Urinary bladder (tissue), 4 donors: Measurements from ENCODE around the gene POC1A. TPM values are rescaled to one million over a fixed set of nuclear protein-coding genes. Genes with fewer than 3 reads are reported as not detected.

ENCODE experiments used
- DNase-seq: peaks from one replicate; pipeline ENCODE4 v3.0.0-alpha.2; 2015; ENCODE audit errors: extremely low spot score
- H3K27ac ChIP-seq: one replicate; pipeline ENCODE4 v1.5.1; 2013; ENCODE audit warnings: low read depth, mild to moderate bottlenecking, moderate library complexity
- H3K36me3 ChIP-seq: one replicate; pipeline ENCODE4 v1.6.1; 2013; ENCODE audit warnings: mild to moderate bottlenecking, moderate library complexity; ENCODE audit not compliant: insufficient read depth
- H3K4me1 ChIP-seq: one replicate; pipeline ENCODE4 v1.6.1; 2013; ENCODE audit warnings: mild to moderate bottlenecking, moderate library complexity; ENCODE audit not compliant: insufficient read depth
- H3K4me3 ChIP-seq: one replicate; pipeline ENCODE4 v1.5.1; 2013; ENCODE audit warnings: low read depth, low read length
- WGBS: extraction: QIAGEN DNeasy Blood & Tissue Kit; methylation state at CpG from one replicate; pipeline ENCODE4 v1.1.7; 2013; 5-methylcytosine and 5-hydroxymethylcytosine counted together
- polyA plus RNA-seq: library from polyadenylated mRNA; stranded (reverse); fragments of 200-250 nt; gene quantifications from one replicate; pipeline ENCODE4 v1.2.3, GENCODE V29; 2013
- total RNA-seq: library from RNA; depleted of rRNA; stranded (reverse); fragments of >200 nt; gene quantifications from one replicate; pipeline ENCODE4 v1.2.3, GENCODE V29; 2014
- donor health status: healthy with polysubstance abuse.
- donor health status: healthy.

POC1A gene
- total and polyA plus RNA-seq, 2 donors: 2.5 to 4.2 TPM

GRCh38 chr3:52032702-52033408 is 121.4 kb downstream of the POC1A start:
- no peak for DNase-seq
- no peak overlapping the region for H3K4me3 ChIP-seq
- H3K36me3 ChIP-seq: no peaks in the 10 kb centered on the region
- H3K27ac ChIP-seq: no peak overlapping the region
- 76% methylated on average over 11 of the region's 11 CpGs for WGBS
- no peaks in the 10 kb centered on the region for H3K4me1 ChIP-seq

DNA sequence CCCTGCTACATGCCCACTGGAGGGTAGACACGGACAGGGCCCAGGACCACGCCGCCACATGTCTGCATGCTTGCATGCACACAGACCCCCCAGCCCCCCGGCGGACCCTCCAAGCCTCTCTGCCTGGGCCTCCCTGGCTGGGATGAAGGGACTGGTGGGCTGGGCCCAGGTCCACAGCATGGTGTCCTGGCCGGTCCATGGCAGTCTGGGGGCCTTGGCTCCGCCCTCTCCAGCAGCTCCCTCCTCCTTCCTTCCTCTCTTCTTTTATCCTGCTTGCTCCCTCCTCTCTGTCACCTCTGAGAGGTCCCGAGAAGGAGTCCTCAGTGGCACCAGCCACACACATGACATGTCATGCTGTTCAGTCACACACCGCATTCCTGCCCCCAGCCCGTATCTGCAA is 122.3 kb downstream of the POC1A start:
- no peaks in the 10 kb centered on the region for H3K4me1 ChIP-seq
- H3K4me3 ChIP-seq: no peak overlapping the region
- H3K27ac ChIP-seq: no peak overlapping the region
- no peaks in the 10 kb centered on the region for H3K36me3 ChIP-seq
- WGBS: 90% methylated on average over 10 of the region's 10 CpGs
- no peak for DNase-seq

DNA sequence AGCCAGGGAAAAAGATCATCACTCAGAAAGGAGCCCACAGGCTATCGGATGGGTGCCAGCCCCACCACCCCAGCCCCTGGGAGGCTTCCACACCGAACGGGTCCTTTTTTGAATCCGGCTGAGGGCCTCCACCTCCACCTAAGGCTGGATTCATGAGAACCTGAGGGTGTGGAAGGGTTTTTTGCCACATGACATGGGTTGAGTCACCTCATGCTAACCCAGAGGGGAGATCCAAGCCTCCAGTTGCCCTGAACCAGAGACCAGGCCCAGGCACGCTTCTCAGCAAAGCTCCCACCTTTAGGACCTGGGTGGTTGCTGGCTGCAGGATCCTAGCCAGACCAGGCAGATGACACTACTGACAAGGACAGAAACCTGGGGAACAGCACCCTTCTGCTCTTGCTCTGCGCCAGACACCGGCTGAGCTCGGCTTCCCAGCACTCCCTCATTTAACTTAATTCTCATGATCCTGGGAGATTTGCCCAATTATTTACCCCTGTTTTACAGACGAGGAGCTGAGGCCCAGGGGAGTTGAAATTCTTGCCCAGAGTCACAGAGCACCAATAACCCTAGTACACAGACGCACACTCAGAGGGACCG is 123.4 kb downstream of the POC1A start:
- H3K4me3 ChIP-seq: no peak overlapping the region
- H3K4me1 ChIP-seq: no peaks in the 10 kb centered on the region
- H3K27ac ChIP-seq: no peak overlapping the region
- H3K36me3 ChIP-seq: no peaks in the 10 kb centered on the region
- WGBS: 82% methylated on average over 11 of the region's 11 CpGs
- DNase-seq: no peak

- Histone ChIP-seq H3K4me3 (no peak overlapping the region), H3K4me1 (no peaks in the 10 kb centered on the region), H3K27ac (no peak overlapping the region), H3K36me3 (no peaks in the 10 kb centered on the region)
- DNase-seq: no peak
- WGBS: 89% methylated on average over 10 of the region's 10 CpGs
Observed at GRCh38 chr3:52029535-52029934, 124.7 kb downstream of the POC1A start.

- Histone ChIP-seq H3K36me3 (no peaks in the 10 kb centered on the region), H3K4me1 (no peaks in the 10 kb centered on the region), H3K27ac (no peak overlapping the region), H3K4me3 (no peak overlapping the region)
- 80% methylated on average over 9 of the region's 9 CpGs for WGBS
- DNase-seq: no peak
Observed at GRCh38 chr3:52029053-52029452, 125.2 kb downstream of the POC1A start.

DNA sequence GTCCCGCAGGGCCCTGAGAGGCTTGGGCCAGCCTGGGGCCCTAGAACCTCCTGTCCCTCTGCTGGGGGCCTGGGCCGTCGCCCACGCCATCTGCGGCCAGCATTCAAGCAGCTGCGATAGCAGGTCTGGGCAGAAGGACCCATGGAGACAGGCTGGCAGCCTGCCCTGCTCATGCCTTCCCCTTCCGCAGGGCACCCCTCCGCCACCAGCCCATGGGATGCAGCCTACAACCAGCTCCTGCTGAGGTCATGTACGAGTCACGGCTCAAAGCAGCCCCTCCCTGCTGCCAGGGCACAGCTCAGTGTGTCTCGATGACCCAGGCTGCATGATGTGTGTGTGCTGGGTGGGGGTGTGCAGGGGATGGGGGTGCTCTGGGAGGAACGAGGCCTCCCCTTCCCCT is 125.7 kb downstream of the POC1A start:
- Histone ChIP-seq H3K4me1 (no peaks in the 10 kb centered on the region), H3K36me3 (no peaks in the 10 kb centered on the region), H3K27ac (no peak overlapping the region), H3K4me3 (no peak overlapping the region)
- 81% methylated on average over 12 of the region's 12 CpGs for WGBS
- DNase-seq: no peak

DNA sequence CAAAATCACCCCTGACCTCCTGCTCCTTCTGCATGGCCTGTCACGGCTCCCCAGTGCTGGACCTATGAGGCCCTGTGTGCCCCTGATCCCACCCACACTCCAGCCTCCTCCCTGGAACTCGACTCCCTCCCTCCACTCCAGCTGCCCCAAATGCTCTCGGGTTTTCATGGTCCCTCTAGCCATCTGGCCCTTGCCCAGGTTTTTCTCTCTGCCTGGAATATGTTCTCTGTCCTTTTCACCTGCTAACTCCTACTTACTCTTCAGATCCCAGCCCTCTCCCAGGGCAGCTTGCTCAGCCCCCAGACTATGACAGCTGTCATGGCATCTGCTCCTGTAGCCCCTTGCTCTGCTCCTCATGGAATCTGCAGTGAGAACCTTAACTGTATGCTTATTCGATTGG is 128.2 kb downstream of the POC1A start:
- Histone ChIP-seq H3K27ac (no peak overlapping the region), H3K4me1 (no peaks in the 10 kb centered on the region), H3K4me3 (no peak overlapping the region), H3K36me3 (no peaks in the 10 kb centered on the region)
- WGBS: 52% methylated on average over 4 of the region's 4 CpGs
- no peak for DNase-seq

DNA sequence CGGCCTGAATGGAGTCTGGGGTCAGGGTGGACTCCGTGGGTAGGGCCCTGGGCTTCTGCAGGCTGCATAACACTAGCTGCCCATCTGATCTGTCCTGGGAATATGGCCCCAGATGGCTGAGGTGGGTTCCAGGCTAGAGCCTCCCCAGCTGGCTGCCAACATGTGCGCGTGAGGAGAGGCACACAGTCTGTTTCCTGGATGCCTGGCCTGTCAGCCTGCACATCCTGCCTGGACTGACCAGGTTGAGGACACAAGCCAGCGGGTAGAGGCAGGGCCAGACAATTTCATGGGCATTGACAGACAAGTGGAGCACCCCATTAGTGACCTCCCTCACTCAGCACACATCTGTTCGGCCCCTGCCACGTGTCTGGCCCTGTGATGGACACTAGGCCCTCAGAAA is 128.8 kb downstream of the POC1A start:
- Histone ChIP-seq H3K4me3 (no peak overlapping the region), H3K36me3 (no peaks in the 10 kb centered on the region), H3K4me1 (no peaks in the 10 kb centered on the region), H3K27ac (no peak overlapping the region)
- no peak for DNase-seq
- WGBS: 78% methylated on average over 7 of the region's 7 CpGs

Other genes with a start within 250 kb of the POC1A start
- 7.7 TPM for gene RRP9, start 212.5 kb downstream of the POC1A start, total RNA-seq
- gene RRP9, start 212.5 kb downstream of the POC1A start, polyA plus RNA-seq: 29.5 TPM
- 6.1 TPM for gene PARP3, start 212.1 kb downstream of the POC1A start, total RNA-seq
- 15.0 TPM for gene PARP3, start 212.1 kb downstream of the POC1A start, polyA plus RNA-seq
- not detected for gene GPR62, start 199.0 kb downstream of the POC1A start, total RNA-seq
- 0.32 TPM for gene GPR62, start 199.0 kb downstream of the POC1A start, polyA plus RNA-seq
- 22.4 TPM for gene PCBP4, start 187.0 kb downstream of the POC1A start, total RNA-seq
- gene PCBP4, start 187.0 kb downstream of the POC1A start, polyA plus RNA-seq: 43.9 TPM
- 14.2 TPM for gene ABHD14B, start 180.4 kb downstream of the POC1A start, total RNA-seq
- gene ABHD14B, start 180.4 kb downstream of the POC1A start, polyA plus RNA-seq: 69.1 TPM
- 13.0 TPM for gene ABHD14A, start 179.4 kb downstream of the POC1A start, total RNA-seq
- 31.5 TPM for gene ABHD14A, start 179.4 kb downstream of the POC1A start, polyA plus RNA-seq
- 10.6 TPM for gene ACY1, start 170.9 kb downstream of the POC1A start, total RNA-seq
- 20.0 TPM for gene ACY1, start 170.9 kb downstream of the POC1A start, polyA plus RNA-seq
- gene RPL29, start 158.5 kb downstream of the POC1A start, total RNA-seq: 623 TPM
- gene RPL29, start 158.5 kb downstream of the POC1A start, polyA plus RNA-seq: 1,824 TPM
- gene DUSP7, start 97.9 kb downstream of the POC1A start, total RNA-seq: 8.2 TPM
- gene DUSP7, start 97.9 kb downstream of the POC1A start, polyA plus RNA-seq: 14.3 TPM
- 24.1 TPM for gene ALAS1, start 43.7 kb upstream of the POC1A start, total RNA-seq
- 56.7 TPM for gene ALAS1, start 43.7 kb upstream of the POC1A start, polyA plus RNA-seq
- 0.11 TPM for gene TLR9, start 71.2 kb upstream of the POC1A start, total RNA-seq
- 0.33 TPM for gene TLR9, start 71.2 kb upstream of the POC1A start, polyA plus RNA-seq
- 36.7 TPM for gene TWF2, start 84.7 kb upstream of the POC1A start, total RNA-seq
- 75.3 TPM for gene TWF2, start 84.7 kb upstream of the POC1A start, polyA plus RNA-seq
- gene PPM1M, start 91.3 kb upstream of the POC1A start, total RNA-seq: 12.3 TPM
- 27.1 TPM for gene PPM1M, start 91.3 kb upstream of the POC1A start, polyA plus RNA-seq
- 70.2 TPM for gene WDR82, start 124.2 kb upstream of the POC1A start, total RNA-seq
- 73.7 TPM for gene WDR82, start 124.2 kb upstream of the POC1A start, polyA plus RNA-seq
- gene GLYCTK, start 133.4 kb upstream of the POC1A start, total RNA-seq: 4.2 TPM
- 7.7 TPM for gene GLYCTK, start 133.4 kb upstream of the POC1A start, polyA plus RNA-seq
- gene DNAH1, start 161.9 kb upstream of the POC1A start, total RNA-seq: 3.5 TPM
- gene DNAH1, start 161.9 kb upstream of the POC1A start, polyA plus RNA-seq: 2.2 TPM